OCI-LY3 (cell line): ENCODE results near the gene AHNAK2.
"Not testable (repeated sequence)": the region's sequence is repeated elsewhere in the genome, so short reads cannot be mapped to it uniquely, and the experiment has no call there.

Experiments
- H2AFZ ChIP-seq: fragments of 200-600, 300-600 bp; shearing (Covaris generic); 2 replicates; pipeline ENCODE4 v1.6.0; 2014; ENCODE audit warnings: antibody characterized with exemption, low read depth, low read length
- H3K27ac ChIP-seq: fragments of 200-600, 300-600 bp; sonication (generic); 2 replicates; pipeline ENCODE4 v1.5.1; 2014; ENCODE audit warnings: mild to moderate bottlenecking, low read length, moderate library complexity, mixed read lengths
- H3K27me3 ChIP-seq: fragments of 200-600, 300-600 bp; sonication (generic); 2 replicates; pipeline ENCODE4 v1.6.1; 2014; ENCODE audit warnings: low read depth, low read length, mixed read lengths
- H3K36me3 ChIP-seq: fragments of 200-600, 300-600 bp; sonication (generic); replicated peaks from 2 replicates; pipeline ENCODE3; 2014; ENCODE audit warnings: low read depth, low read length, mixed read lengths
- H3K4me1 ChIP-seq: fragments of 300-600, 200-600 bp; sonication (generic); 2 replicates; pipeline ENCODE4 v1.6.1; 2014; ENCODE audit warnings: low read length, mixed read lengths
- H3K4me2 ChIP-seq: fragments of 200-600, 300-600 bp; sonication (generic); 2 replicates; pipeline ENCODE4 v1.6.1; 2014; ENCODE audit warnings: low read length, mixed read lengths
- H3K4me3 ChIP-seq: fragments of 300-600, 200-600 bp; sonication (generic); 2 replicates; pipeline ENCODE4 v1.5.1; 2014; ENCODE audit warnings: antibody characterized with exemption, mild to moderate bottlenecking, low read length, moderate library complexity
- H3K79me2 ChIP-seq: fragments of 300-600, 200-600 bp; shearing (Covaris generic); 2 replicates; pipeline ENCODE4 v1.6.1; 2014; ENCODE audit warnings: mild to moderate bottlenecking, low read length, mixed read lengths
- H3K9ac ChIP-seq: fragments of 300-600, 200-600 bp; shearing (Covaris generic); 2 replicates; pipeline ENCODE4 v1.6.0; 2014; ENCODE audit warnings: mild to moderate bottlenecking, low read length, moderate library complexity
- H3K9me3 ChIP-seq: fragments of 200-600, 300-600 bp; shearing (Covaris generic); 2 replicates; pipeline ENCODE4 v1.6.1; 2014; ENCODE audit warnings: low read length, mixed read lengths; ENCODE audit not compliant: insufficient read depth
- H4K20me1 ChIP-seq: fragments of 200-600, 300-600 bp; sonication (generic); 2 replicates; pipeline ENCODE4 v1.6.1; 2016; ENCODE audit warnings: low read length, mixed read lengths; ENCODE audit not compliant: insufficient read depth
- EZH2phosphoT487 ChIP-seq: fragments of 200-600 bp; shearing (Covaris generic); IDR thresholded peaks from 2 replicates; pipeline ENCODE4 v1.6.1; 2018; ENCODE audit warnings: antibody characterized with exemption, mixed run types, low read depth
- TF ChIP-seq, protein P1 (sequence below): fragments of 200-600, 300-600 bp; sonication (generic); IDR thresholded peaks from 2 replicates; pipeline ENCODE4 v1.5.1; 2014; ENCODE audit warnings: antibody characterized with exemption, low read length, low read depth

Gene AHNAK2

DNA sequence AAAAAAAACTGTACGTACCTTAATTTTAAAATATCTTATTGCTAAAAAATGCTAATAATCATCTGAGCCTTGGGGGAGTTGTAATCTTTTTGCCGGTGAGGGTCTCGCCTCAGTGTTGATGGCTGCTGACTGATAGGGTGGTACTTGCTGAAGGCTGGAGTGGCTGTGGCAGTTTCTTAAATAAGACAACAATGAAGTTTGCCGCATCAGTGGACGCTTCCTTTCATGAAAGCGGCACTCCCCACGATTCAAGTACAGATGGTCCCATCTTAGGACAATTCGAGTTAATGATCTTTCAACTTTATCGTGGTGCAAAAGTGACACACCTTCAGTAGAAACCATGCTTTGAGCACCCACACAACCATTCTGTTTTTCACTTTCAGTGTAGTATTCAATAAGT lies 61.1 kb downstream of the AHNAK2 start:
- H3K9me3 ChIP-seq = peaks cover 13% of the 10 kb centered on the region; the same call in 1 of the 2 replicates
- no peak overlapping the region for H3K4me3 ChIP-seq
- H3K36me3 ChIP-seq = peaks cover 8% of the 10 kb centered on the region
- no peaks in the 10 kb centered on the region for H3K79me2 ChIP-seq
- peaks cover 20% of the 10 kb centered on the region for H3K4me1 ChIP-seq
- H4K20me1 ChIP-seq = no peaks in the 10 kb centered on the region
- H3K4me2 ChIP-seq = no peak overlapping the region
- H3K27me3 ChIP-seq = peaks cover 15% of the 10 kb centered on the region
- TF ChIP-seq, protein P1, sequence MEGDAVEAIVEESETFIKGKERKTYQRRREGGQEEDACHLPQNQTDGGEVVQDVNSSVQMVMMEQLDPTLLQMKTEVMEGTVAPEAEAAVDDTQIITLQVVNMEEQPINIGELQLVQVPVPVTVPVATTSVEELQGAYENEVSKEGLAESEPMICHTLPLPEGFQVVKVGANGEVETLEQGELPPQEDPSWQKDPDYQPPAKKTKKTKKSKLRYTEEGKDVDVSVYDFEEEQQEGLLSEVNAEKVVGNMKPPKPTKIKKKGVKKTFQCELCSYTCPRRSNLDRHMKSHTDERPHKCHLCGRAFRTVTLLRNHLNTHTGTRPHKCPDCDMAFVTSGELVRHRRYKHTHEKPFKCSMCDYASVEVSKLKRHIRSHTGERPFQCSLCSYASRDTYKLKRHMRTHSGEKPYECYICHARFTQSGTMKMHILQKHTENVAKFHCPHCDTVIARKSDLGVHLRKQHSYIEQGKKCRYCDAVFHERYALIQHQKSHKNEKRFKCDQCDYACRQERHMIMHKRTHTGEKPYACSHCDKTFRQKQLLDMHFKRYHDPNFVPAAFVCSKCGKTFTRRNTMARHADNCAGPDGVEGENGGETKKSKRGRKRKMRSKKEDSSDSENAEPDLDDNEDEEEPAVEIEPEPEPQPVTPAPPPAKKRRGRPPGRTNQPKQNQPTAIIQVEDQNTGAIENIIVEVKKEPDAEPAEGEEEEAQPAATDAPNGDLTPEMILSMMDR = no peak
- TF ChIP-seq EZH2phosphoT487 = no peak
- no peak overlapping the region for H3K27ac ChIP-seq
- no peak overlapping the region for H2AFZ ChIP-seq
- no peak overlapping the region for H3K9ac ChIP-seq

DNA sequence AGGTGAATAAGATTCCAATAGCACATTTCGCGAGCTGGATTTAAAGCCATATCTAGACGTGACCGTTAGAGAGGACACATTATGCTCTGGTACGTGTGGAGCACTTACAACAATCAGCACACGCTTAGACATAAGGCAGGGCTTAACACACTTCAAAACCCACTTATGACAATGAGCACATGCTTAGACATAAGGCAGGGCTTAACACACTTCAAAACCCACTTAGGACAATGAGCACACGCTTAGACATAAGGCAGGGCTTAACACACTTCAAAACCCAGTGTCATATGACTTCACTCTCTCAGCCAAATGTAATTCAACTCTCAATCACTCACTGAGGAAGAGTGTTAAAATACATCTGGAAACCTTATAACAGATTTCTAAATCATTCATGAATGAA lies 64.7 kb downstream of the AHNAK2 start:
- no peaks in the 10 kb centered on the region for H3K4me1 ChIP-seq
- no peaks in the 10 kb centered on the region for H3K79me2 ChIP-seq
- no peaks in the 10 kb centered on the region for H3K36me3 ChIP-seq
- TF ChIP-seq EZH2phosphoT487 = no peak
- TF ChIP-seq, protein P1 = no peak
- no peak overlapping the region for H3K9ac ChIP-seq
- no peak overlapping the region for H3K4me2 ChIP-seq
- no peak overlapping the region for H2AFZ ChIP-seq
- no peak overlapping the region for H3K27ac ChIP-seq
- peaks cover 17% of the 10 kb centered on the region for H3K27me3 ChIP-seq
- no peaks in the 10 kb centered on the region for H4K20me1 ChIP-seq
- peaks cover 7% of the 10 kb centered on the region; the same call in 1 of the 2 replicates for H3K9me3 ChIP-seq
- H3K4me3 ChIP-seq = no peak overlapping the region

DNA sequence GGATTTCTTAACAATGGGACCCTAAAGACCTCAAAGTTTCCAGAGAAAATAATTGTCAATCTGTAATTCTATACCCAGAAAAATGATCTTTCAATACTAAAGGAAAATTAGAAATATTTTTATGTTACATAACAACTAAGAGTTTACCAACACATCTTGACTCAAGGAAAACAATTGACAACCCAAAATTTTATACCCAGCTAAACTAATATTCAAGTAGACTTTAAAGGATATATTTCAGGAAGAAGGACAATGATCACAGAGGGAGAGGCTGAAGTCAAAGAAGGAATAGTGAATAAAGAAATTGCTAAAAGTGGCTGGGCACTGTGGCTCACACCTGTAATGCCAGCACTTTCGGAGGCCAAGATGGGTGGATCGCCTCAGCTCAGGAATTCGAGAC lies 66.1 kb downstream of the AHNAK2 start:
- H4K20me1 ChIP-seq = no peaks in the 10 kb centered on the region
- no peak overlapping the region for H3K4me2 ChIP-seq
- peaks cover 28% of the 10 kb centered on the region for H3K27me3 ChIP-seq

GRCh38 chr14:104908303-104908702 lies 69.9 kb downstream of the AHNAK2 start:
- Histone ChIP-seq H3K9me3 (peaks cover 29% of the 10 kb centered on the region; the same call in 1 of the 2 replicates), H4K20me1 (no peaks in the 10 kb centered on the region), H3K9ac (no peak overlapping the region), H3K4me3 (no peak overlapping the region), H3K27me3 (peaks cover 22% of the 10 kb centered on the region; the same call in 1 of the 2 replicates), H3K4me2 (no peak overlapping the region), H3K79me2 (no peaks in the 10 kb centered on the region), H3K27ac (no peak overlapping the region), H3K36me3 (peaks cover 6% of the 10 kb centered on the region), H2AFZ (no peak overlapping the region; the same call in 1 of the 2 replicates), H3K4me1 (peaks cover 12% of the 10 kb centered on the region)
- TF ChIP-seq EZH2phosphoT487 = no peak
- TF ChIP-seq, protein P1 = no peak

More for the DNA sequence above, 66.1 kb downstream of the AHNAK2 start:
- Histone ChIP-seq H3K36me3 (peaks cover 2% of the 10 kb centered on the region), H3K4me3 (no peak overlapping the region), H2AFZ (no peak overlapping the region), H3K79me2 (no peaks in the 10 kb centered on the region), H3K9me3 (peaks cover 21% of the 10 kb centered on the region; the same call in 1 of the 2 replicates), H3K9ac (no peak overlapping the region), H3K27ac (no peak overlapping the region), H3K4me1 (no peaks in the 10 kb centered on the region)
- TF ChIP-seq EZH2phosphoT487 = no peak
- TF ChIP-seq, protein P1 = no peak

DNA sequence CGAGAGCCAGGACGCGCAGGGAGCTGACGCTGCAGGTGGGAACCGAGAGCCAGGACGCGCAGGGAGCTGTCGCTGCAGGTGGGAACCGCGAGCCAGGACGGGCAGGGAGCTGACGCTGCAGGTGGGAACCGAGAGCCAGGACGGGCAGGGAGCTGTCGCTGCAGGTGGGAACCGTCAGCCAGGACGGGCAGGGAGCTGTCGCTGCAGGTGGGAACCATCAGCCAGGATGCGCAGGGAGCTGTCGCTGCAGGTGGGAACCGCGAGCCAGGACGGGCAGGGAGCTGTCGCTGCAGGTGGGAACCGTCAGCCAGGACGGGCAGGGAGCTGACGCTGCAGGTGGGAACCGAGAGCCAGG lies 72.6 kb downstream of the AHNAK2 start:
- peaks cover 22% of the 10 kb centered on the region; the same call in 1 of the 2 replicates for H3K27me3 ChIP-seq

DNA sequence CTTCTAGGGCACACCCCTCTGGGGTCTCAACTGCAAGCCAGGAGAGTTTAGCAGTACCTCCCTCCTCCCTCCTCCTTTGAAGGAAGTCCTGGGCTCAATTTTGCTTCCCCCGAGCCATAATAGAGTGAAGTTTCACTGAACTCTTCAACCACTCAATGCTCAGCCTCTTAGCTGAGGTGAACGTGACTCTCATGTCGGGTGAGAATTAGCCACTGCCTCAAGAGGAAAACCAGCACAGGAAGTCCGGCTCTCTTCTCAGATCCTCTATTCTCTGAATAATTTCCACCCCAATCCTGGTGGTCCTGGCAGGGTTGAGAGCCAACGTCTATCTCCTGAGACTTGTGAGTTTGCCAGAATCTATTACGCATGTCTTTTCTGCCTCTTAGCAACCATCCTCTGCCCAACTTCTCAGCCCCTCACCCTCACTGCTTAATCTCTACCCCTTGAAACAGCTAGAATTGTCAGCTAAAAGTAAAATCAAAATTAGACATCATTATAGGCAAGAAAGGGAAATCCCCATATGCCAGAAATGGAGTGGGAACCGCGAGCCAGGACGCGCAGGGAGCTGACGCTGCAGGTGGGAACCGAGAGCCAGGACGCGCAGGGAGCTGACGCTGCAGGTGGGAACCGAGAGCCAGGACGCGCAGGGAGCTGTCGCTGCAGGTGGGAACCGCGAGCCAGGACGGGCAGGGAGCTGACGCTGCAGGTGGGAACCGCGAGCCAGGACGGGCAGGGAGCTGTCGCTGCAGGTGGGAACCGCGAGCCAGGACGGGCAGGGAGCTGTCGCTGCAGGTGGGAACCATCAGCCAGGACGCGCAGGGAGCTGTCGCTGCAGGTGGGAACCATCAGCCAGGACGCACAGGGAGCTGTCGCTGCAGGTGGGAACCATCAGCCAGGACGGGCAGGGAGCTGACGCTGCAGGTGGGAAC lies 73.3 kb downstream of the AHNAK2 start:
- H3K27me3 ChIP-seq = peaks cover 22% of the 10 kb centered on the region; the same call in 1 of the 2 replicates
- not testable (repeated sequence) for H3K79me2 ChIP-seq, H3K36me3 ChIP-seq, H4K20me1 ChIP-seq
- peak overlapping the region; percentile 36 for H3K4me3 ChIP-seq
- H3K4me1 ChIP-seq = peaks cover 28% of the 10 kb centered on the region
- peak overlapping the region; percentile 49 for H3K4me2 ChIP-seq
- peak overlapping the region; percentile 7; the same call in 1 of the 2 replicates for H3K9ac ChIP-seq
- H3K27ac ChIP-seq = peak overlapping the region; percentile 24; the same call in 1 of the 2 replicates
- H2AFZ ChIP-seq = peak overlapping the region; percentile 57; the same call in 1 of the 2 replicates
- peaks cover 23% of the 10 kb centered on the region; the same call in 1 of the 2 replicates for H3K9me3 ChIP-seq

More for the DNA sequence above, 72.6 kb downstream of the AHNAK2 start:
- Histone ChIP-seq H3K9me3 (peaks cover 23% of the 10 kb centered on the region; the same call in 1 of the 2 replicates), H3K4me1 (peaks cover 23% of the 10 kb centered on the region)
- not testable (repeated sequence) for H3K36me3 ChIP-seq, H3K4me2 ChIP-seq, H2AFZ ChIP-seq, H3K4me3 ChIP-seq, H3K27ac ChIP-seq, H3K9ac ChIP-seq, H4K20me1 ChIP-seq, H3K79me2 ChIP-seq
